CD4-positive, alpha-beta T cell treated with Interleukin-17A for 4 hours (primary cell): ENCODE results near the gene SMAD7.

Experiments
- DNase-seq: peaks from one replicate; pipeline ENCODE4 v3.0.0-alpha.2; 2020; ENCODE audit warnings: mixed read lengths

SMAD7 gene

DNA sequence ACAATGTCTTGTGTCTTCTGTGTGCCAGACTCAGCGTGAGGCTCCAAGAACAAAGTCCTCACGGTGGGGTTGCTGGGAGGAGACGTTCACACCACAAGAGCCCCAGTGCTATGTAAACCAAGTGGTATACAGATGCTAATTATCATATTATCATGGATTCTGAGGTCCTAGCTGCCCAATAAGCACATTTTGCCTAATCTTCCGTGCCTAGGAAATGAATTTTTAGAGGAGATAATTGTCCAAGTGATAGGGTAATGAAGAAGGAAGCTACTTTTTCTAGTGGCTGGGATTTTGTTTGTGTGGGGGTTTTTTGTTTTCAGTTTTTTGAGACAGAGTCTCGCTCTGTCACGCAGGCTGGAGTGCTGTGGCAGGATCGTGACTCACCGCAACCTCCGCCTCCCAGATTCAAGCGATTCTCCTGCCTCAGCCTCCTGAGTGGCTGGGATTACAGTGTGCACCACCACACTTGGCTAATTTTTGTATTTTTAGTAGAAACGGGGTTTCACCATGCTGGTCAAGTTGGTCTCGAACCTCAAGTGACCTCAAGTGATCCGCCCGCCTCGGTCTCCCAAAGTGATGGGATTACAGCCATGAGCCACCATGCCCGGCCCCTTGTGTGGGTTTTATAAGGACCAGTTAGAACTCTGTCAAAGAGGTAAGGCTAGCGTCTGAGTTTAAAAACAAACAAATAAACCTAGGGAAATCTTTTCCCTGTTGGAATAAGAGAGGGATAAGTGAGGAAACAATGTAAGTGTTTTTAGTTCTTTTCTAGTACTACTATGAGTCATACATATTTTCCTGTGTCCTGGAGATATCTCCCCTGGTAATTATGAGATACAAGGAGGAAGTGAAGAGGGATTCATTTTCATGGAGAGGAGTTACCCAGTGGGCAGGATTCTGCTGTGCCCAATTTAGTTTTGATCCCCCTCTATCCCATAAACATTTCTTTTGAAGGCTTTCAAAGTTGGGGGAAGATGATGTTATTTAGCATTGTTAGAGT is 9.5 kb upstream of the SMAD7 start:
- no peak for DNase-seq

DNA sequence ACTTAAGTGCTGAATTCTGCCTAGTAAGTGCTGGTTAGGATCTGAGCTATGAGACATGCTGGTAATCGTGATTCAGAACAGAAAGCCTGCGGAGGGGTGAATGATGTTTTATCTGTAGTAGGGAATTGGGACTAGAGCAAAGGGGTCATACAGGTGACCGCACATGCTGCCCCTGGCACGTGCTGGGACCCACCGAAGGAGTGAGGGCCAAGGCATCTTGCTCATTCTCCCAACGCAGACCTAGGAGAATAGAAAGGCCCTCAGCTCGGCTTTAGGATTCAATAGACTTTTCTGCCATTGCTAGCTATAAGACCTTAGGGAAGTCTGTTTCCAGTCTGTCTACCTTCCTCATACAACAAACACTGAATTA is 8.8 kb upstream of the SMAD7 start:
- no peak for DNase-seq

DNA sequence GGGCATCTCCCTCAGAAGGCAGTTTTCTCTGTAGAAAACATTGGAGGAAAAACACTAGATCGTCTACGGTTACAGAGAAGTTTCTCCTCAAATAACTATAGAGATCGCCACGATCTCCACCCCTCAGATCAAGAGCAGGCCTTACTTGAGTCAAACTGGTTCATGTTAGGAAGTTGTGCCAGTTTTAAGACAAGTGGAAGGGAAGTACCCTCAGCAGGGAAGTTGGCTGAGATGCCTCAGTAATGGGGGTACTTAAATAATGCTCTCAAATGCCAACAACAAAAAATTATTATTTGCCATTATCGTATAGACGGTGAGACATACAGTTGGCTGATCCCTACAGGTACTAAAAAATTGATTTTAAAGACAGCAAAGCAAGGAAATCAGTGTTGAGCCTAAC is 8.2 kb upstream of the SMAD7 start:
- no peak for DNase-seq

DNA sequence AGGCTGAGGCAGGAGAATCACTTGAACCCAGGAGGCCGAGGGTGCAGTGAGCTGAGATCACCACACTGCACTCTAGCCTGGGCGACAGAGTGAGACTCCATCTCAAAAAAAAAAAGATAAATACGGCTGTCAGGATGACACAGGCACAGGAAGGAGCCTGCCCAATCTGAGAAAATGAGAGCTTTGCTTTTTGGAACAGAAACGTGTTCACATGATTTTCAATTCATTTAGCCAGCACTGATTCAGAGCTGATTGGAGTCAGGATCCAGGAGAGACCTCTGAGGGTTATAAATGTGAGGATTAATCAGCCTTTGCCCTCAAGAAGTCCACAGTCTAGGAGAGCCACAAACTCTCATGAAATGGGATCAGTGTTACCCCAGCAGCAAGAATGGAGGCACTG is 6.9 kb upstream of the SMAD7 start:
- DNase-seq = no peak

DNA sequence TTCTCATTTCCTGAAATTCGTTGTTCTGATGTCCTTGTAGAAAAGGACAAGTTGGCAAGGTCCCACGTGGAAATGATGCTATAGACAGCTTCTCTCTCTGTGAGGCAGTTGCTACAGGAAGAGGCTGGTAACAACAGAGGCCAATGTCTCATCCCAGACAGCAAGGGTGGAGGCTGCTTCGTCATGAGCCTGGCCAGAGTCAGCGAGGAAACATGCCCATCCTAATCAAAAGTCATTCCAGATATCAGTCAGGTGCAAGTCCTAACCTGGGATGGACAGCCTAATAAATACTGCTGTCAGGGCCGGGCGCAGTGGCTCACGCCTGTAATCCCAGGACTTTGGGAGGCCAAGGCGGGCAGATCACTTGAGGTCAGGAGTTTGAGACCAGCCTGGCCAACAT is 6.4 kb upstream of the SMAD7 start:
- no peak for DNase-seq

DNA sequence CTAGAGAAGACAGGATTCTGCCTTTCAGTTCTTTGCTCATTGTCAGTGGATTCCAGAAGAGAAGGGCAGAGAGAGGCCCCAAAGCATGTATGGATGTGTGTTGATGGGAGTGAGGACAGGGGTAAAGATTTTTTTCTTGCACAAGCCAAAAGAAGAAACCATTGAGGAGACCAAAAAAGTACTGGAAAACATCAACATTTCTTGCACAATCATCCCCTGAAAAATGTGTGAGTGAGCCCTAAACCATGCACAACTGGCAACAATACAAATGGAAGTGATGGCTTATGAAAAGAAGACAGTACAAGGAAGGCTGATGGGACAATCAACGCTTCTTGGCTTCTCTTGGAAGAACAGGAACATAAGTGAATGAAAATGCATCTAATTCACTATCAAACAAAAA is 5.6 kb upstream of the SMAD7 start:
- no peak for DNase-seq

DNA sequence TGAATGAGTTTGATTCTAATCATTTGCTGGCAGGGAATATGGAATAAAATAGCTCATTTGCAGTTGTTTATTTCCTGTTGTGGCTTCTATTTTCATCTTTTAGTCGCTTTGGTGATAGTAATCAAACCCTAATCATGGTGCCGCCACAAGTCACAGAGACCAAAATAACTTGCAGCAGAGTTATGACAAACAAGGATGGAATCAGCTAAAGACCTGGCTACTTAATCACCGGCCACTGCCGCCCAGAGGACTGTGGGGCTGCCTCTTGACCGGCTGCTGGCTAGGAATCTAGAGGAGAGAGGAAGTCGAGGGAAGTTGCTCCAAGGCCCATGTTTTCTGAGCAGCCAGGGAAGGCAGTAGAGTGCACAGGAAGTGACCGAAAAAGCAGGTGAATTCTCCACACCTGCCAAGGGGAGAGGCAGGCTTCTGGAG is 5.1 kb upstream of the SMAD7 start:
- peak; percentile 35 for DNase-seq

DNA sequence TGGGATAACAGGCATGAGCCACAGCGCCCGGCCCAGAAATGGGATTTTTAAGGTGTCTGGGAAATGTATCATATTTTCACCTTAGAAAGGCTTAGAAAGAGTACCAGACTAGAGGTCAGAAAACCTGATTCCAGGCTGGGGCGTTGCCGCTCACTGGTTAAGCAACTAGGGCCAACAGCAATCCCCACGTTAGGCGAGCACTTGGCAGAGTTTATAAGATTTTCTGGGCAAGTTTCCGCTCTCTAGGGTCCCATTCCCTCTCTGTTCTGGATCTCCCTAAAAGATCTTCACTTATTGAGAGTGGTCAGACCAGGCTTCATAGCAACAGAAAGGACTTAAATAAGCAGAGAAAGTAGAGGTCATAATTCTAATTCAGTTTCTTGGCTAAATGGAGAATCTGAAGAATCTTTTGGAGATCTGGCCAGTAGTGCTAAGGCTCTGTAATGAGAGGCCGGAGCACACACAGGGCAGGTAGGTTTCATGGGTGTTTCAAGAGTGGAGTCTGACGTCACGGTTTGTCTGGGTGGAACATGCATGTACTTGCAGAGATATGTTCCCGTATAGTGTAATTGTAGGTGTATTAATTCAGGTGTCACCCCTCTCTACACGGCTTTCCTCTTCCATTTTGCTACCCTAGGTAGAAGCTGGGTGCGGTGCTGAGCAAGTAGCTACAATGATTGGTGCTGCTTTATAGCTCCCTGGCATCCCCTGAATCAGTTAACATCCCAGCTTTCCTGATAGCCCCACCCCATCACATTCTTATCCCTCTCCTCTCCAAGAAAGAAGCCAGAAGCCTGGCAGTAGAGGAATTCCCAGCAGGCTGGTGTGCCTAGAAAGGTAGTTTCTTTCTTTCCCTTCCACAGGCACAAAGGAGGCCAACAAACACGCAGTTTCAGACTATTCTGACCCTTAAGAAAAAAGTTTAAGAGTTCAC is 4.4 kb upstream of the SMAD7 start:
- DNase-seq = peak; percentile 1

DNA sequence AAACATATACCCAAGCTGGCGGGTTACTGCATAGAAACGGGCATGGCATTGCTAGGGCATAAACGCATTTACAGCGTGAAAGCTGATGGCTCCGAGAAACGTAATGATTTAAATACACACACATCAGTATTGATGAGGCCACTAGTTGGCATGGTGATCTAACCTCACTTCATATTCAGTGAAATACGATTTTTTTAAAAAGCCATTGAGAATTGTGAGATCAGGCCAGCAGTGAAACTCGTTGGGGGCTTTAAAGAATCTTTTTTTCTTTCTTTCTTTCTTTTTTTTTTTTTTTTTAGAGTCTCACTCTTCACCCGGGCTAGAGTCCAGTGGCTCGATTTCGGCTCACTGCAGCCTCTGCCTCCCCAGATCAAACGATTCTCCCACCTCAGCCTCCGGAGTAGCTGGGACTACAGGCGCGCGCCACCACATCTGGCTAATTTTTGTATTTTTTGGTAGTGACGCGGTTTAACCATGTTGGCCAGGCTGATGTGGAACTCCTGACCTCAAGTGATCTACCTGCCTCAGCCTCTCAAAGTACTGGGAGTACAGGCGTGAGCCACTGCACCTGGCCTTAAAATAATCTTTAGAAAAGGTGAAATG is 2.4 kb upstream of the SMAD7 start:
- DNase-seq = peak; percentile 1

DNA sequence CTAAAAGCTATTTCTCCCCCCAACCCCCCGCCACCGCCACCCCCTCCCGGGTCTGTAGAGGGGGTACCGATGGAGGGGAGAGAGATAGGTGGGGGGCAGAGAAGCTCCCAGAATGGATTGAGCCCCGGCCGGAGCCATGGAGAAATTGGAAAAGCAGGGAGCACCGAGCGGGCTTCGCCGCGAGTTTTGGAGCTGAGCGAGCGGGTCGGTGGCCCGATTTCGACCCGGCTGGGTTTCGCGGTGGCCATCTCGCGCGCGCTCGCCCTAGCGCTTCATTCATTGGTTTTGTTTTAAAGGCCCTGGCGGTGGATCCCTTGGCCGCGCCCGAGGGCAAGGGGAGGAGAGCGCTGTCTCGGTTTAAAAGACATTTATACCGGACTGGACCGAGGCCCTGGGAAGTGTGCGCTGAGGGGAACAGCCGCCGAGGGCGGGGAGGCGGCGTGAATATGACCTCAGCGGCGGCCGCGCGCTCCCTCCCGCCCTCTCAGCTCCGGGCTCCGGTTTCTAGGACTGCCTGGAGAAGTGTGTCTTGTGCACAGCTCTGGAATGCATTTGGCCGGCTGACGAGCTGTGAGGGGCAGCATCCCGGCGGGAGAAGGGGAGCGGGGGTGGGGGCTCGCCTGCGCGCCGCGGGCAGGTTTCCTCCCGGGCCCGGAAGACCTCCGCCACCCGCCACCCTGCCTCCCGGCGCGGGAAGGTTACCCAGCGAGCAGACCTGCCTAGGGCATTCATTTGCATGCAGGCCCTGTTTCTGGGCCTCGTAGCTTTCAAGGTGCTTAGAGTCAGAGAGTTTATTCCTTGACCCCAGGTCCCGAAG is 1.7 kb upstream of the SMAD7 start:
- DNase-seq = peak; percentile 71

DNA sequence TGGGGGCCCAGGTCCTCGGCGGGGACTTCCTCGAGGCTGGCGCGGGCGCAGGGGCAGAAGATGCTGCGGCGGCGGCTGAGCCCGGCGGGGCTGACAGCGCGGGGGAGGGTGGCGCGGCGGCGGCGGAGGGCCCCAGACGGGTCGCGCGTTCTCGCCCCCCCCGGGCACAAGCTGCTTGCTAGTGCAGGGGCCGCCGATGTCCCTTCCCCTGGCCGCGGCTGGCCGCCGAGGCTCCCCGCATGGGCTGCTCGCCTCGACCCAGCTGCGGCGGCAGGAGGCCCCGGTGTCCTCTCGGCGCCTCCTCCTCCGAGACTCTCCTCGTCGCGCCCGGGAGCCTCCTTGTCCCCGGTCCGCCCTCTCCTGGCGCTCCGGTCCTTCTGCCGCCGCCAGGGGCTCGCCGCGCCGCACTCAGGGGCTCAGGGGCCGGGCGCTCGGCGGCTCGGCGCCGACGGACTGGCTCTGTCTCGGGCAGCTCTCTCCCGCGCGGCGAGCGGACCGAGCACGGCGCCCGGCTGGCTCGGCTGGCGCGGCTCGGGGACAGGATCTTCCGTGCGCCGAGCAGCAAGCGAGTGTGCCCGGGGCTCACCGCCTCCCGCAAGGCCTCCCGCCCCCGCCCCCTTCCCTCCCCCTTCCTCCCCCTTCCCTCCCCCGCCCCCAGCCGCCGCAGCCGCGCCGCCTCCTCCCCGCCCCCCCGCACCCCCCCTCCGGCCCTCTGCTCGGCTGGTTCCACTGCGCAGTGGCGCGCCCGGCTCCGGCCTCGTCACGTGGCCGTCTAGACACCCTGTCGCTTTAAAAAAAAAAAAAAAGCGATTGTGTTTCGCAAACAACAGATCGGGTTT is 902 bp upstream of the SMAD7 start:
- peak; percentile 92 for DNase-seq

DNA sequence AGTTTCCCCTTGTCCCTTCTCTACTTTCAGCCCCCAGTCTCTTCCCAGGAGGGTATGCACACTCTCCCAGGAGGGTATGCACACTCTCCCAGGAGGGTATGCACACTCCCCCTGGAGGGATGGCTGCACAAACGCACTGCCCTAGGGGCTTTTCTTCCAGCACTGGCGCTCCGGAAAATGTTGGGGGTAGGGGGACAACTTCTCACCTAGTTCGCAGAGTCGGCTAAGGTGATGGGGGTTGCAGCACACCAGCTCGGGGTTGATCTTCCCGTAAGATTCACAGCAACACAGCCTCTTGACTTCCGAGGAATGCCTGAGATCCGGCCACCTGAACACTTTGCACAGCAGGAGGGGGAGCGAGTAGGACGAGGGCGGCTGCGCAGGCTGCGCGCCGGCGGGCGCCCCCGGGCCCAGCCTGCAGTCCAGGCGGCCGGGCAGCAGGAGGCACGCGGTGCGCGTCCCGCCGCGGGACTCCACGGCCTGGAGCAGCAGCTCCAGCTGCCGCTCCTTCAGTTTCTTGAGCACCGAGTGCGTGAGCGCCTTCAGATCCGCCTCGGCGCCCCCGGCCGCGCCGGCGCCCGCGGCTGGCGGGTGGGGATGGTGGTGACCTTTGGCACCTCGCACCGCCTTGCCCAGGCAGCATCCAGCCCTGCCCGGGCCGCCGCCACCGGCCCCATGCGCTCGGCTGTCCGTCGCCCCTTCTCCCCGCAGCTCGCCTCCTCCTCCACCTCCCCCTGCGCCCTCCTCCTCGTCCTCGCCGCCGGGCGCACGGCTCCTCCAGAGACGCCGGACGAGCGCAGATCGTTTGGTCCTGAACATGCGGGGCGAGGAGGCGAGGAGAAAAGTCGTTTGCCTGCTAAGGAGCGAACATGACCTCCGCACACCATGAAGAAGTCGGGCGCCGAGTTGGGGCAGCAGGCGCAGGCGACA is 894 bp downstream of the SMAD7 start:
- peak; percentile 56 for DNase-seq

DNA sequence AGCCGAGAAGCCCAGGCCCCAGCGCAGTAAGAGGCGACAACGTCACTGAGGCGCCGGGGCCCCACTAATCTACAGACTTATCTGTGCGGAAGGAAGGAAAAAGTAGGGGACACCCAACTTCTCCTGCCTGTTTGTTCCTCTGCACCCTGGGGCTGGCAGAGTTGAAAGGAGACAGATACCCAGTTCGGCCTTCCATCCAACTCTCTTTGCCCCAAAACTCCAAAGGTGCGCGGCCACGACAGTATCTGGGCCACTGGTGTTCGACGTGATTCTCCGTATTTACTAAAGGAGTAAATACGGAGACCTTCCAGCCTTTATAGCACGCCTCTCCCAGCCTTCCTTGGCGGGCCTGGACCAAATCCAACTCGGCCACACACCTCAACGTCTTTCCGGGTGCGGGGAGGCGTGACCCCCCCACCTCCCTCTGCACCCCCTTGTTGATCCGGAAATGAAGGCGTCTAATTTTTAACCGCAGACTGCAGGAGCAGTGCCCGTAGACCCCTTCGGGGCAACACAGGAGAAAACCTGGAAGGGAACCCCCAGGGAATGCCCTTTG is 1.6 kb downstream of the SMAD7 start:
- peak; percentile 69 for DNase-seq

DNA sequence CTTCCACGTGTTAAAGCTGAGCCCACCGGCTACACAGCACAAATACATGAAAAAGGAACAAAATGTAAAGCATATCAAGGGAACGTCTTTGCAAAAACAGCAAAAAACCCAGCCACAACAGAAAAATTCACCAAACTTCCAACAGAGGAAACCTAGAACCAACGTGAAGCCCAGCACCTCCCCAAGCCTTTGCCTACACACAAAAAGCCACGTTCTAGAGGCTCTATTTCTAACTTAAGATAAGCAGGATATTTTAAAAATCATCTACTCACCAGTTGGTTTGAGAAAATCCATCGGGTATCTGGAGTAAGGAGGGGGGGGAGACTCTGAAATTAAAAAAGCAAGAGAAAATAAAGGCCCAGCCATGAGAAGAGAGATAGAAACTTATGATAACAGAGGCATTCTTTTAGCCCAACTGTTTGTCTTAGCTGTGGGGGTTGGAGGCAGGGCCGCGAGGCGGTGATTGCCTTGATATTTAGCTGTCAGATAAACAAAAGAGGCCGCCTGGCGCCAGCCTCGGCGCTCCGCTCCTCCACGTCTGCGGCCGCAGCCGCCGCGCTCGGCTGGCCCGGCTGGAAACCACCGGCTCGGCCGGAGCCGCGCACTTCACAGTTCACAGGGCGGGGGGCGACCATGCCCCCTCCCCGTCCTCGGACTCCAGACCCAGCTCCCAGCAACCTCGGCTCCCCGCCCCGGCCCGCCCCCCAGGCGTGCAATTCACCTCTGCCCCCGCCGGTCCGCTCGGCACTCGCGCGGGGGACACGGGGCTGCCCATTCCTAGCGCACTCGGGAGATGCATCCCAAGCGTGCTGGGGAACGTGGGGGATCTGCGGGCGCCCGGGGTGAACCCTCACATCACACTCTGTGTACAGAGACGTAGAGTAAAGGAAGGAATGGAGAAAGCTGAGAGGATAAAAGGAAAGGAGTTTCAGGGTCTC is 2.4 kb downstream of the SMAD7 start:
- DNase-seq = peak; percentile 70

DNA sequence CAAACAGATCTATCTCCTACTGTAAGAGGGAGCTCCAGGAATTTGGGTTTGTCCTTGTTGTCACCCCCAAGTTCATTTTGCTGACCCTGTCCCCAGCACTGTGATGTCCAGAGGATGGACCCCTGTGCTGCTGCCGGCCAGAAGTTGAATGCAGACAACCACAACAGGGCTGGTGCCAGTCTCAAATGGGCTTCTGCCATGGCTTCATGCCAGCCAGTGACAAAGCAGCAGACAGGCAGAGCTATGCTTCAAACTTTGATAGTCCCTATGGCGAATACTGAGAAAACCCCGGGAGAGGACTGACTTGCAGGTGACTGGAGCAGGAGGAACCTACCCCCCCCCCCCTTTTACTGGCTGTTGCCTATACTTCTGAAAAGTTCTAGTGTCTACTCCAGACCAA is 3.2 kb downstream of the SMAD7 start:
- no peak for DNase-seq

DNA sequence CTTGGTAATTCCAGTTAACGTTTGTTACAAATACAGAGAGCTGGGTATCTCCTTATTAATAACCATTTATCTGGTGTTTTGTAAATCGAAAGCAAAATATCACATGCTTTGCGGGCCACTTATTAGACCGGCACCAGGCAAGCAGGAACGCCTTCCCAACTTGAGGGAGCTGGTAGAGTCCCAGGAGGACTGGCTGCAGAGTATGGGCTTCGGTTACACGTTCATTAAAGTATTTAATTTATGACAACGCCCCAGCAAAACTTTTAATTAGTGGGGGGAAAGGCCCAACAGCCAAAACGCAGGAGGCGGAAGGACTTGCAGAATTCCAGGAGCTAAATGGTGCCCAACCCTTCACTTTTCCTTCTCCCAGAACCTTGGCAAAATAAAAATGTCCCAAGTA is 3.7 kb downstream of the SMAD7 start:
- no peak for DNase-seq

DNA sequence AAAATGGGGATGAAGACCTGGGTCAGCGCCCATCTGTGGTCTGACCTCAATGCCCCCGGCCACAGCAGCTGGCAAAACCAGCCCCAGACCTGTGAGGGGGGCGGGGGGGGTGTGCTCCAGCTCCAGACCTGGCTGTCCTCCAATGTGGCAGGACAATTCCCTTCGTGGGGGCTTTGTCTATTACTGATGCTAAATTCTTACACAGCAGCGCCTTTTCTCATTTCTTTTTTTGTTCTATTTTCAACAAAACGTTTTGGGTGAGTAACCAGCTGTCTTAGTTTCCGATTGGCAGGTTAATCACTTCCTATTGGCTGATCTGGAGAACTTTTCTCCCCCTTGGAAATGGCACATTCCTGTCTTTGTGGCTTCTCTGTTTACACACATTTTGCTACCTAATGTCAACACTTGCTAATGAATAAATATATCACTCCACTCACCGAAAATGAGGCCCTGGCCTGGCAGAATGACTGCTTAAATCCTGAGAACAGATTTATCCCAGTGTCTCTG is 4.4 kb downstream of the SMAD7 start:
- peak; percentile 0 for DNase-seq

DNA sequence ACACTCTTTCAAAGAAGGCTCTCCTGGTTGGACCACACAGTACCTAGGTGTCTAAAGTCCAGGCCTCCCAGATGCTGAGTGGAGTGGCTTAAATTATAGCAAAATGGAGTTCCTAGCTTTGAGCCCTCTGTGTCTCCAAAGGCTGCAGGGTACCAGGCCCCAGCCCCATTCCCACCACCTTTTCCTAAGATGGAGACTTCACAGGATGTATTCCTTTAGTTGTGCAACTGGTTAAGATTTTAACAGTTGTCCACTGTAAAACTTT is 4.9 kb downstream of the SMAD7 start:
- DNase-seq = peak; percentile 1

DNA sequence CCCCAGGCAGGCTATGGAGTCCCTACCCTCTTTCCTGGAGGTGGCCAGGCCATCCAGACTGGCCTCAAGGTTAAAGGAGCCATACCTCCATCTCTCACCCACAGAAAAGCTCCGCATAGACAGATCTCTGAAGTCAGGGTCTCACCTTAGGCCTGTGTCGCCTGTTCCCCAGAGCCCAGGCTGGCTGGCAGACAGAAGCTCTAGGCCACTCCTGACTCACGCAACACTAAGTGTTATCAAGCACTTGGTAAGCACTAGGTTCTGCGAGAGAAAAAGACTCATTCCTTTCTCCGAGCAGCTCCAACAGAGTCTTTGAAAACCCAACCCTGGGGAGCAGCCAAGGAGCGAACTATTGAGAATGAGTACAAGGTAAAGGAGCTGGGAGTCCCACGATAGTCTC is 6.1 kb downstream of the SMAD7 start:
- DNase-seq = peak; percentile 30
